Right atrium auricular region (tissue), 2 donors: ENCODE results near the gene MEGF10. TPM values are rescaled to one million over a fixed set of nuclear protein-coding genes. Genes with fewer than 3 reads are reported as not detected.

ENCODE experiments used
- DNase-seq: peaks from one replicate; pipeline ENCODE4 v3.0.0-alpha.2; 2019; ENCODE audit warnings: low spot score
- H3K27ac ChIP-seq, 2 donors: fragments of 200-600 bp; sonication (generic); 1 replicate in 1 of 2; 2 replicates in 1 of 2; pipeline ENCODE4 v1.5.1; 2016 to 2019
- H3K27me3 ChIP-seq, 2 donors: fragments of 200-600 bp; sonication (generic); one replicate each; pipeline versions ENCODE4 v1.5.1 to v1.6.0; 2017 to 2019
- H3K36me3 ChIP-seq: fragments of 200-600 bp; sonication (generic); one replicate; pipeline ENCODE4 v1.5.1; 2016
- H3K4me1 ChIP-seq, 2 donors: fragments of 200-600 bp; sonication (generic); one replicate each; pipeline versions ENCODE4 v1.5.1 to v1.6.0; 2017 to 2019
- H3K4me3 ChIP-seq, 2 donors: fragments of 200-600 bp; sonication (generic); 1 replicate in 1 of 2; 2 replicates in 1 of 2; pipeline ENCODE4 v1.5.1; 2017 to 2019; ENCODE audit warnings: mild to moderate bottlenecking in 1 of 2, moderate library complexity in 1 of 2
- H3K9me3 ChIP-seq, 2 donors: fragments of 200-600 bp; sonication (generic); one replicate each; pipeline ENCODE4 v1.5.1; 2019
- CTCF ChIP-seq, 2 donors: fragments of 200-600 bp; sonication (generic); IDR thresholded peaks; one replicate each; pipeline ENCODE4 v1.5.1; 2019; ENCODE audit warnings: antibody characterized with exemption in 2 of 2
- total RNA-seq, 2 donors: library from RNA; depleted of rRNA; stranded (reverse); fragments of >200 nt; gene quantifications; one replicate each; pipeline ENCODE4 v1.1.0, GENCODE V29; 2016

MEGF10 gene
- total RNA-seq, 2 donors from 2014 or later, result 0.71 to 3.0 TPM

- Histone ChIP-seq H3K27ac (no peak overlapping the region), H3K36me3 (no peaks in the 10 kb centered on the region), H3K9me3 (no peaks in the 10 kb centered on the region), H3K4me3 (no peak overlapping the region), H3K27me3 (no peaks in the 10 kb centered on the region), H3K4me1 (no peaks in the 10 kb centered on the region)
- TF ChIP-seq CTCF (IDR thresholded peaks at IDR 0.05), result no peak
- DNase-seq, result no peak
Observed at GRCh38 chr5:127375544-127376091, 85.0 kb downstream of the MEGF10 start.

- Histone ChIP-seq H3K4me3 (no peak overlapping the region), H3K4me1 (no peaks in the 10 kb centered on the region), H3K27ac (no peak overlapping the region), H3K9me3 (no peaks in the 10 kb centered on the region), H3K27me3 (no peaks in the 10 kb centered on the region), H3K36me3 (no peaks in the 10 kb centered on the region)
- TF ChIP-seq CTCF (IDR thresholded peaks at IDR 0.05), result no peak
- DNase-seq, result no peak
Observed at GRCh38 chr5:127377651-127378050, 87.1 kb downstream of the MEGF10 start.

GRCh38 chr5:127385936-127386335, 95.3 kb downstream of the MEGF10 start:
- no peaks in the 10 kb centered on the region for H3K27me3 ChIP-seq
- no peaks in the 10 kb centered on the region for H3K9me3 ChIP-seq
- H3K4me1 ChIP-seq, result no peaks in the 10 kb centered on the region
- H3K27ac ChIP-seq, result no peak overlapping the region
- no peak for DNase-seq
- no peaks in the 10 kb centered on the region for H3K36me3 ChIP-seq
- TF ChIP-seq CTCF (IDR thresholded peaks at IDR 0.05), result no peak
- no peak overlapping the region for H3K4me3 ChIP-seq

- no peaks in the 10 kb centered on the region for H3K4me1 ChIP-seq
- H3K4me3 ChIP-seq, result no peak overlapping the region
- no peak overlapping the region for H3K27ac ChIP-seq
- H3K27me3 ChIP-seq, result no peaks in the 10 kb centered on the region
- no peak for DNase-seq
- H3K9me3 ChIP-seq, result no peaks in the 10 kb centered on the region
- H3K36me3 ChIP-seq, result no peaks in the 10 kb centered on the region
- TF ChIP-seq CTCF (IDR thresholded peaks at IDR 0.05), result no peak
Observed at GRCh38 chr5:127386557-127386956, 96.0 kb downstream of the MEGF10 start.

GRCh38 chr5:127389601-127390000, 99.0 kb downstream of the MEGF10 start:
- Histone ChIP-seq H3K36me3 (no peaks in the 10 kb centered on the region), H3K27me3 (no peaks in the 10 kb centered on the region), H3K4me3 (no peak overlapping the region), H3K27ac (no peak overlapping the region), H3K4me1 (no peaks in the 10 kb centered on the region), H3K9me3 (no peaks in the 10 kb centered on the region)
- no peak for DNase-seq
- no peak for TF ChIP-seq CTCF (IDR thresholded peaks at IDR 0.05)

- H3K4me1 ChIP-seq, result no peaks in the 10 kb centered on the region
- no peaks in the 10 kb centered on the region for H3K36me3 ChIP-seq
- no peak for DNase-seq
- no peaks in the 10 kb centered on the region for H3K9me3 ChIP-seq
- H3K4me3 ChIP-seq, result no peak overlapping the region
- no peaks in the 10 kb centered on the region for H3K27me3 ChIP-seq
- H3K27ac ChIP-seq, result no peak overlapping the region
- TF ChIP-seq CTCF (IDR thresholded peaks at IDR 0.05), result no peak
Observed at GRCh38 chr5:127392762-127393161, 102.2 kb downstream of the MEGF10 start.
